GM21423 (cell line): ENCODE data around the gene TARS1.
"Not testable (repeated sequence)": the region's sequence is repeated elsewhere in the genome, so short reads cannot be mapped to it uniquely, and the experiment has no call there.

Experiments
- ATAC-seq: cut with Tn5 transposase; IDR thresholded peaks from one replicate; pipeline ENCODE4 v1.9.1; 2021; ENCODE audit warnings: mild to moderate bottlenecking, moderate library complexity; ENCODE audit not compliant: unreplicated experiment

The TARS1 gene

DNA sequence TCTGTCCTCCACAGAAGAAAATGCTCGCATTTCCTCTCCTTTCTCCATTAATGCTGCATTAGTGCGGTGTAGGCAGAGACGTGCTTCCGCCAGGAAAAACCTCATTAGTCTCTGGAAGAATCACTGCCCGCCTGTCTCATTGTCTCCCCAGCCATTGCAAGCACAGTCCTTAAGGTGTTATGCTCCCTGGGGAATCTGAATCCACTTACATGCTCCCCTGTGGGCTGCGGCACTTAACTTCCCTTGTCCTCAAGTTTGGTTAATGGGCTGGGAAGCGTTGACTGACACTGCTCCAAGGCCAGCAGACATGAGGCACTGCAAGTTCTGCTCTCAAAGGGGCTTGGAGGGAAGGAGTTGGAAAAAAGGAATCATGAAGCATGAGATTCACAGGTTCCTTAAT, 41.6 kb downstream of the TARS1 start:
- no peak for ATAC-seq

- ATAC-seq, result no peak
Measured at GRCh38 chr5:33487236-33487635, 46.5 kb downstream of the TARS1 start.

DNA sequence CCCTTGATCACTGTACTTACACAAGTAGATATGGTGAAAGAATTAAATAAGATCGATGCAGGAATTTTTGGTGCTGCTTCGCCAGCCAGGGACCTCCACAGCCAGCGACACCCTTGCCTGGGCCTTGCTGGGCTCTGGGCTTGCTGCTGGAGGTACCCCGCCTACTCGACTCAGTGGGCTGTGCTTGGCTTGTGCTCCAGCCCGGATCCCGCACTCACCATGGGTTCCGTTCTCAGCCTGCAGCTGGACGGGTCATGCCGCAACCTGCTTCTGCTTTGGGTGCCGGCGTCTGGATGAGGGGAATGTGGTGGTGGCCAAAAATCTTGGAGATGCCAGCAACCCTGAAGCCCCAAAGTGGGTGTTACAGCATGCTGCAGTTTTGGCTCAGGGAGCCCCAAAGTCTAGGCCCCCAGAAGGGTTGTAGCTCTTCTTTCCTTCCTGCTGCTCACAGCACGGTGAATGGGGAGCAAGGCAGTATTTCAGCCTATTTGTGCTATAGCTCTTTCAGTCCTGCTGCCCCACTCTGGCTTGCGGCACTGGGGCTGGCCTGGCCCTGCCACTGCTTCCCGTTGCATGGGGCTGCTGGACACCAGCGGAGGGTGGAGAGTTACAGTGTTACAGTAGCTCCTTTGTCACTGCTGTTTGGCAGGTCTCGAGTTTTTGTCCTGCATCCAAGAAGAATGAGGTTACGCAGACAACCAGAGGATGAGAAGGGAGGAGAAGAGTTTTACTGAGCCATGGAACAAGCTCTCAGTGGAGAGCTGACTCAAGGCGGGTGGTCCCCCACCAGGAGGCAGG, 48.0 kb downstream of the TARS1 start:
- ATAC-seq, result no peak

DNA sequence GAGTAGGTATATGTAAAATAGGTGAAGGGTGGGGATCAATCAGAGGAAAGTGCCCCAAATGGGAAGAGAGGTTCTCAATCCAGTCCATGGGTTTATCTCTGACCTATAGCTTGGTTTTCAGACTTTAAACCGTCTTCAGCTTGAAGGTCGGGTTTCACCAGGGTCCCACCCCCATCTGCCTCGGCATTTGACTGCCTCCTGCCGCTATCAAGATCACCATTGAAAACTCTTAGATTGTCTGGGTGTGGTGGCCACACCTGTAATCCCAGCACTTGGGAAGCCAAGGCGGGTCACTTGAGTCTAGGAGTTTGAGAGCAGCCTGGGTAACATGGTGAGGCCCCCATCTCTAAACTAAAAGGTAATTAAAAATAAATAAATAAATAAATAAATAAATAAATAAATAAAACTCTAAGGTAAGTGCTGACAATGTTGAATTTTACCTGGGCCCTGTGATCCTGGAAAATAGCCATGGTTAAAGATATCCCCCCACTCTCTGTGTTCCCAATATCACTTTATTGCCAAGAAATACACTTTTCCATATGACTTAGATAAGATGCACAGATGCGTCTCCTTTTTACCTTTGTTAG, 48.8 kb downstream of the TARS1 start:
- ATAC-seq, result no peak

DNA sequence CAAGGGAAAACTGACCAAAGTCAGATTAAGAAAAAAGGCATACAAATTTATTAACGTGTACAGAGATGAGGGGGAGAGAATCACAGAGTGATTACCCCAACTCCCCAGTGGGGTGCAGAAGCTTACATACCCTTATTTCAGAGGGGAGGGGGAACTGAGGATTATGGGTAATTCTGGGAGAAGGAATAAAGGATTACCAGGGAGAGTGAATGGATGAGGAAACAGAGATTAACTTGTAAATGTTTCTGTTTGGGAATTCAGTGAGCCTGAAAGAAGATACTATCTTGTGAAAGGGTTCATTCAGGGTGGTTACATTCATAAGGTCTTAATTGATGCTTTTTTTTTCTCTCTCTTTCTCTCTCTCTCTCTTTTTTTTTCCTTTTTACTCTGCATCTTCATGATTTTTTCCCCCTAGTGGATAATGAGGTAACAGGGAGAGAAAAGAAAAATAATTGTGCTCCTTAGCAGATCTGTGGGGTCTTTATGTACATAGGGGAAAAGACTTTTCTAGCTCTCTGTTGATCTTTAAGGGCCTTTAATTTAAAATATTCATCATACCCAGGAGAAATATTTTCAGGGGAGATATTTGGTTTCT, 49.4 kb downstream of the TARS1 start:
- no peak for ATAC-seq

DNA sequence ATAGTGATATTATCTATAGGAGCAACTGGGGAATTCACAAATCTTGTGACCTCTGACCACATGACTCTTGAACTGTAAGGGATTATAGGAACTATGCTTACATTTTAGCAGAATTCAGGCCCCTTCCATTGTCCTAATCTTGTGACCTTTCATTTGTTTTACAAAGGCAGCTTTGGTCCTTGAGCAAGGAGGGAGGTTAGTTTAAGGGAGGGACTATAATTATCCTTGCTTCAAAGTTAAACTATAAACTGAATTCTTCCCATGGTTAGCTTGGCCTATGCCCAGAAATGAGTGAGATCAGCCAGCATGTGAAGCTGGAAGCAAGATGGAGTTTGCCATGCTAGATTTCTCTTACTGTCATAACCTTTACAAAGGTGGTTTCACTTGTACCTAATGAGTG, 51.2 kb downstream of the TARS1 start:
- no peak for ATAC-seq

DNA sequence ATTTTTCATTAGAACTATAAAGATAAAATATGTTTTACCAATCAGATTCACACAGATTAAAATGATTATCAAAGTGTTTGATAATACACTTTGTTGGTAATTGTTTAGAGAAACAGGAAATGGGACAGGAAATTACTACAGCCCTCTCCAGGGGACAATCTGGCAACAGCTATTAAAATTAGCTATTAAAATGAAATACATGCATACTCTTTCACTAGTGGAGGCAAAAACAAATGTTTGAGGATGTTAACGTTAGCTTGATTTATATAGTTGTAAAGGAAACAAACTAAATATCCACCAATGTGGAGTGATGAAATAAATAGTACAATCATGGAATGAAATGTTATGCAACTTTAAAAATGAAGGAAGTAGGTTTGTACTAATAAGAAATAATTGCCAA, 53.7 kb downstream of the TARS1 start:
- ATAC-seq, result no peak

DNA sequence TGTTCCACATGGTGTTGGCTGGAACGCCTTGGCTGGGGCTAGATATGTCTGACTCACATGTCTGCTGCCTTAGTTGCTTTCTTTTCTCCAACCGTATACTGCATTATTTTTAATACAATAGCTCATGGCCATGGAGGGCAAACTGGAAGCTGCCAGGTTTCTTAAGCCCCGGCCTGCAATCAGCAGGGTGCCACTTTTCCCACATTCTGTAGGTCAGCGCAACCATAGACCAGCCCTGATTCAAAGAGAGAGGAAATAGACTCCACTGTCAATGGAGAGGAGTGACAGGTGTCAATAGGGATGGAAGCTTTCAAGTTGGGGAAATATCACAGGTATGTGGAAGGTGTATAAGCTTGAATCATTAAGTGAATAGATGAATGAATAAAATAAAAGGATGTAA, 60.5 kb downstream of the TARS1 start:
- no peak for ATAC-seq

GRCh38 chr5:33501899-33502298, 61.1 kb downstream of the TARS1 start:
- ATAC-seq, result no peak

DNA sequence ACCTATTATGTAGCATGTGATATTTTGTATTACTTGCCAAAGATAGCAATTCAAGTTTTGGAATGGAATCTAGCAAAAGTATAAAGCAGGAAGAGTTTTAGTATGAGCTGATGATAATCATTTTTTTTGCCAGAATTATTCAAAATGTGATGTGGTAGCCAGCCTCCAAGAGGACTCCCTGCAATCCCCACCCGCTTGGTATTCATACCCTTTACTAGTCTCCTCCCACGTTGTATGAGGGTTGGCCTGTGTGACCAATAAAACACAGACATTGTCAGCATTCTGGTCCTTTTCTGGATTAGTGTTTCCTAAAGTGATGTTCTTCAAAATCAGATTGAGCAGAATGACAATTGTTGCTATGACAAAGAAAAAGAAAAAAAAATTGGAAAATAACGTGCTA, 63.8 kb downstream of the TARS1 start:
- ATAC-seq, result no peak

DNA sequence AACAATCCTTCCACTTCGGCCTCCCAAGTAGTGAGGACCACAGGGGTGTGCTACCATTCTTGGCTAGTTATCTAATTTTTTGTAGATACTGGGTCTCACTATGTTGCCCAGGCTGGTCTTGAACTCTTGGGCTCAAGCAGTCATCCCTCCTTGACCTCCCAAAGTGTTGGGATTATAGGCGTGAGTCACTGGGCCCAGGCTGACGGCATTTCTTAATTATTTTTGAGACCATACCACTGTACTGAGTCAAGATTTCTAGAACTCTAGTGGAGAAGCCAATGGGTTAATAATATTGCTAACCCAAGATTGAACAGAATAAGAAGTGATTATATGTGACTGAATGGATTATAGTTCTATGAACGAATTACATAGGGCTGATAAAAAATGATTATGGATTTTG, 66.7 kb downstream of the TARS1 start:
- no peak for ATAC-seq

GRCh38 chr5:33509036-33509435, 68.3 kb downstream of the TARS1 start:
- no peak for ATAC-seq

GRCh38 chr5:33513462-33514185, 72.9 kb downstream of the TARS1 start:
- ATAC-seq, result no peak

DNA sequence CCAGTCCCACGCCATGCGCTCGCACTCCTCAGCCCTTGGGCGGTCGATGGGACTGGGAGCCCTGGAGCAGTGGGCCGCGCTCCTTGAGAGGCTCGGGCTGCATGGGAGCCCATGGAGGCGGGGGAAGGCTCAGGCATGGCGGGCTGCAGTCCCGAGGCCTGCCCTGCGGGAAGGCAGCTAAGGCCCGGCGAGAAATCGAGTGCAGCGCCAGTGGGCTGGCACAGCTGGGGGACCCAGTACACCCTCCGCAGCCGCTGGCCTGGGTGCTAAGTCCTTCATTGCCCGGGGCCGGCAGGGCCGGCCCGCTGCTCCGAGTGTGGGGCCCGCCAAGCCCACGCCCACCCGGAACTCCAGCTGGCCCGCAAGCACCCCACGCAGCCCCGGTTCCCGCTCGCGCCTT, 74.6 kb downstream of the TARS1 start:
- not testable (repeated sequence) for ATAC-seq

DNA sequence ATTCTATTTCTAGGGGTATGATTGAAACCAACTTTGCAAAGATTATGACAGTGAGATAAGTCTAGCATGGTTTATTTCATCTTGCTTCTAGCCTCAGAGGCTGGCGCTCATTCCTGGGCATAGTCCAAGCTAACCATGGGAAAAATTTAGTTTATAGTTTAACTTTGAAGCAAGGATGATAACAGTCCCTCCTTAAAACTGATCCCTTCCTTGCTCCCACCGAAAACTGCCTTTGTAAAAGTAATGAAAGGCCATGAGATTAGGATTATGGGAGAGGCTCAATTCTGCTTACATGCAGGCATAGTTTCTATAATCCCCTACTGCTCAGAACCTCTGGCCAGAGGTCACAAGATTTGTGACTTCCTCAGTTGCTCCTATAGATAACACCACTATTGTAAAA, 75.7 kb downstream of the TARS1 start:
- ATAC-seq, result no peak
